ENCODE results near the gene SCT. TPM values are rescaled to one million over a fixed set of nuclear protein-coding genes. Genes with fewer than 3 reads are reported as not detected.

Gene SCT
- total RNA-seq, 1 experiment from 2014 or later: 2.3 TPM

DNA sequence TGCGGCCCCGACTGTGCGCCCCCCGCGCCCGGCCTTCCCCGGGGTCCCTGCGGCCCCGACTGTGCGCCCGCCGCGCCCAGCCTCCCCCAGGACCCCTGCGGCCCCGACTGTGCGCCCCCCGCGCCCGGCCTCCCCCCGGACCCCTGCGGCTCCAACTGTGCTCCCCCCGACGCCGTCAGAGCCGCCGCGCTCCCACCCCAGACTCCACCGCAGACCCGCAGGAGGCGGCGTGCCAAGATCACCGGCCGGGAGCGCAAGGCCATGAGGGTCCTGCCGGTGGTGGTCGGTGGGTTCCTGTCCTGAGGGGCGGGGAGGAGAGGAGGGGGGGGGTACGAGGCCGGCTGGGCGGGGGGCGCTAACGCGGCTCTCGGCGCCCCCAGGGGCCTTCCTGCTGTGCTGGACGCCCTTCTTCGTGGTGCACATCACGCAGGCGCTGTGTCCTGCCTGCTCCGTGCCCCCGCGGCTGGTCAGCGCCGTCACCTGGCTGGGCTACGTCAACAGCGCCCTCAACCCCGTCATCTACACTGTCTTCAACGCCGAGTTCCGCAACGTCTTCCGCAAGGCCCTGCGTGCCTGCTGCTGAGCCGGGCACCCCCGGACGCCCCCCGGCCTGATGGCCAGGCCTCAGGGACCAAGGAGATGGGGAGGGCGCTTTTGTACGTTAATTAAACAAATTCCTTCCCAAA lies 13.2 kb upstream of the SCT start:
- ChIA-PET POLR2A (no interaction called here), CTCF (interaction anchor here (0.6 to 1.1 kb wide), 4 partner anchors 34 to 101 kb away, joined by 3 to 5 read pairs (median 4); no protein-coding TSS in a partner anchor)
- no peak for DNase-seq (ENCODE audit: low spot score)
- no peaks in the 10 kb centered on the region for H3K36me3 Mint-ChIP-seq
- no peaks in the 10 kb centered on the region for H3K9me3 Mint-ChIP-seq
- peak overlapping the region; percentile 55 for H3K4me3 Mint-ChIP-seq
- peaks cover 21% of the 10 kb centered on the region for H3K4me1 Mint-ChIP-seq
- no peak overlapping the region for H3K27ac Mint-ChIP-seq
- ATAC-seq: no peak
- TF ChIP-seq, protein P1, sequence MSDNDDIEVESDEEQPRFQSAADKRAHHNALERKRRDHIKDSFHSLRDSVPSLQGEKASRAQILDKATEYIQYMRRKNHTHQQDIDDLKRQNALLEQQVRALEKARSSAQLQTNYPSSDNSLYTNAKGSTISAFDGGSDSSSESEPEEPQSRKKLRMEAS (CRISPR knock-in tag; IDR thresholded peaks at IDR 0.05): 0 out of 2 replicates have a peak, but pooled peaks have one; percentile 18
- TF ChIP-seq, protein P2, sequence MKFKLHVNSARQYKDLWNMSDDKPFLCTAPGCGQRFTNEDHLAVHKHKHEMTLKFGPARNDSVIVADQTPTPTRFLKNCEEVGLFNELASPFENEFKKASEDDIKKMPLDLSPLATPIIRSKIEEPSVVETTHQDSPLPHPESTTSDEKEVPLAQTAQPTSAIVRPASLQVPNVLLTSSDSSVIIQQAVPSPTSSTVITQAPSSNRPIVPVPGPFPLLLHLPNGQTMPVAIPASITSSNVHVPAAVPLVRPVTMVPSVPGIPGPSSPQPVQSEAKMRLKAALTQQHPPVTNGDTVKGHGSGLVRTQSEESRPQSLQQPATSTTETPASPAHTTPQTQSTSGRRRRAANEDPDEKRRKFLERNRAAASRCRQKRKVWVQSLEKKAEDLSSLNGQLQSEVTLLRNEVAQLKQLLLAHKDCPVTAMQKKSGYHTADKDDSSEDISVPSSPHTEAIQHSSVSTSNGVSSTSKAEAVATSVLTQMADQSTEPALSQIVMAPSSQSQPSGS (CRISPR knock-in tag; IDR thresholded peaks at IDR 0.05; ENCODE audit: borderline replicate concordance, low read depth): no peak
- peaks cover 44% of the 10 kb centered on the region for H3K27me3 Mint-ChIP-seq (ENCODE audit: low read depth)

DNA sequence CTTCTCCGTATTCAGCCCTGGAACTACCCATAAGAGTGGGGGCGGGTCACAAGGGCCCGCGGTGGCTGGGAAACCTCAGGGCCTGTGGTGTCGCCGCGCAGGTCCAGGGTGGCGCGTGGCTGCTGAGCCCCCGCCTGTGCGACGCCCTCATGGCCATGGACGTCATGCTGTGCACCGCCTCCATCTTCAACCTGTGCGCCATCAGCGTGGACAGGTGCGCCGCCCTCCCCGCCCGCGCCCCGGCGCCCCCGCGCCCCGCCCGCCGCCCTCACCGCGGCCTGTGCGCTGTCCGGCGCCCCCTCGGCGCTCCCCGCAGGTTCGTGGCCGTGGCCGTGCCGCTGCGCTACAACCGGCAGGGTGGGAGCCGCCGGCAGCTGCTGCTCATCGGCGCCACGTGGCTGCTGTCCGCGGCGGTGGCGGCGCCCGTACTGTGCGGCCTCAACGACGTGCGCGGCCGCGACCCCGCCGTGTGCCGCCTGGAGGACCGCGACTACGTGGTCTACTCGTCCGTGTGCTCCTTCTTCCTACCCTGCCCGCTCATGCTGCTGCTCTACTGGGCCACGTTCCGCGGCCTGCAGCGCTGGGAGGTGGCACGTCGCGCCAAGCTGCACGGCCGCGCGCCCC lies 12.5 kb upstream of the SCT start:
- Mint-ChIP-seq H3K27me3 (ENCODE audit: low read depth) (peaks cover 51% of the 10 kb centered on the region), H3K4me1 (peaks cover 21% of the 10 kb centered on the region), H3K27ac (no peak overlapping the region), H3K4me3 (peak overlapping the region; percentile 61), H3K9me3 (no peaks in the 10 kb centered on the region), H3K36me3 (no peaks in the 10 kb centered on the region)
- ATAC-seq (no peak), DNase-seq (ENCODE audit: low spot score) (no peak)
- ChIA-PET CTCF (interaction anchor here (0.6 to 2.3 kb wide), 10 partner anchors 10 to 144 kb away, joined by 3 to 13 read pairs (median 3); partner anchors contain the start of gene HRAS), POLR2A (no interaction called here)
- TF ChIP-seq ESRRA (CRISPR knock-in tag; IDR thresholded peaks at IDR 0.05; ENCODE audit: borderline replicate concordance): no peak
- TF ChIP-seq, protein P1 (CRISPR knock-in tag; IDR thresholded peaks at IDR 0.05): peak; percentile 87; the same call in 1 of the 2 replicates
- TF ChIP-seq, protein P3, sequence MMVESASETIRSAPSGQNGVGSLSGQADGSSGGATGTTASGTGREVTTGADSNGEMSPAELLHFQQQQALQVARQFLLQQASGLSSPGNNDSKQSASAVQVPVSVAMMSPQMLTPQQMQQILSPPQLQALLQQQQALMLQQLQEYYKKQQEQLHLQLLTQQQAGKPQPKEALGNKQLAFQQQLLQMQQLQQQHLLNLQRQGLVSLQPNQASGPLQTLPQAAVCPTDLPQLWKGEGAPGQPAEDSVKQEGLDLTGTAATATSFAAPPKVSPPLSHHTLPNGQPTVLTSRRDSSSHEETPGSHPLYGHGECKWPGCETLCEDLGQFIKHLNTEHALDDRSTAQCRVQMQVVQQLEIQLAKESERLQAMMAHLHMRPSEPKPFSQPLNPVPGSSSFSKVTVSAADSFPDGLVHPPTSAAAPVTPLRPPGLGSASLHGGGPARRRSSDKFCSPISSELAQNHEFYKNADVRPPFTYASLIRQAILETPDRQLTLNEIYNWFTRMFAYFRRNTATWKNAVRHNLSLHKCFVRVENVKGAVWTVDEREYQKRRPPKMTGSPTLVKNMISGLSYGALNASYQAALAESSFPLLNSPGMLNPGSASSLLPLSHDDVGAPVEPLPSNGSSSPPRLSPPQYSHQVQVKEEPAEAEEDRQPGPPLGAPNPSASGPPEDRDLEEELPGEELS (CRISPR knock-in tag; IDR thresholded peaks at IDR 0.05): peak; percentile 68; the same call in 1 of the 2 replicates
- 0 out of 2 replicates have a peak, but pooled peaks have one; percentile 8 for TF ChIP-seq FOXP1 (CRISPR knock-in tag; IDR thresholded peaks at IDR 0.05; ENCODE audit: borderline replicate concordance)
- TF ChIP-seq EMX1 (CRISPR knock-in tag; IDR thresholded peaks at IDR 0.05): no peak
- TF ChIP-seq, protein P4, sequence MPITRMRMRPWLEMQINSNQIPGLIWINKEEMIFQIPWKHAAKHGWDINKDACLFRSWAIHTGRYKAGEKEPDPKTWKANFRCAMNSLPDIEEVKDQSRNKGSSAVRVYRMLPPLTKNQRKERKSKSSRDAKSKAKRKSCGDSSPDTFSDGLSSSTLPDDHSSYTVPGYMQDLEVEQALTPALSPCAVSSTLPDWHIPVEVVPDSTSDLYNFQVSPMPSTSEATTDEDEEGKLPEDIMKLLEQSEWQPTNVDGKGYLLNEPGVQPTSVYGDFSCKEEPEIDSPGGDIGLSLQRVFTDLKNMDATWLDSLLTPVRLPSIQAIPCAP (CRISPR knock-in tag; IDR thresholded peaks at IDR 0.05): no peak
- 0 out of 2 replicates have a peak, but pooled peaks have one; percentile 18 for TF ChIP-seq JUN (CRISPR knock-in tag; IDR thresholded peaks at IDR 0.05)
- TF ChIP-seq NR2C2 (CRISPR knock-in tag; IDR thresholded peaks at IDR 0.05): no peak; the same call in 1 of the 2 replicates
- TF ChIP-seq ZNF317 (CRISPR knock-in tag; IDR thresholded peaks at IDR 0.05; ENCODE audit: borderline replicate concordance, low read depth): no peak
- no peak for TF ChIP-seq MXD4 (CRISPR knock-in tag; IDR thresholded peaks at IDR 0.05; ENCODE audit: borderline replicate concordance)
- TF ChIP-seq, protein P5, sequence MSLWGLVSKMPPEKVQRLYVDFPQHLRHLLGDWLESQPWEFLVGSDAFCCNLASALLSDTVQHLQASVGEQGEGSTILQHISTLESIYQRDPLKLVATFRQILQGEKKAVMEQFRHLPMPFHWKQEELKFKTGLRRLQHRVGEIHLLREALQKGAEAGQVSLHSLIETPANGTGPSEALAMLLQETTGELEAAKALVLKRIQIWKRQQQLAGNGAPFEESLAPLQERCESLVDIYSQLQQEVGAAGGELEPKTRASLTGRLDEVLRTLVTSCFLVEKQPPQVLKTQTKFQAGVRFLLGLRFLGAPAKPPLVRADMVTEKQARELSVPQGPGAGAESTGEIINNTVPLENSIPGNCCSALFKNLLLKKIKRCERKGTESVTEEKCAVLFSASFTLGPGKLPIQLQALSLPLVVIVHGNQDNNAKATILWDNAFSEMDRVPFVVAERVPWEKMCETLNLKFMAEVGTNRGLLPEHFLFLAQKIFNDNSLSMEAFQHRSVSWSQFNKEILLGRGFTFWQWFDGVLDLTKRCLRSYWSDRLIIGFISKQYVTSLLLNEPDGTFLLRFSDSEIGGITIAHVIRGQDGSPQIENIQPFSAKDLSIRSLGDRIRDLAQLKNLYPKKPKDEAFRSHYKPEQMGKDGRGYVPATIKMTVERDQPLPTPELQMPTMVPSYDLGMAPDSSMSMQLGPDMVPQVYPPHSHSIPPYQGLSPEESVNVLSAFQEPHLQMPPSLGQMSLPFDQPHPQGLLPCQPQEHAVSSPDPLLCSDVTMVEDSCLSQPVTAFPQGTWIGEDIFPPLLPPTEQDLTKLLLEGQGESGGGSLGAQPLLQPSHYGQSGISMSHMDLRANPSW (CRISPR knock-in tag; conservative IDR thresholded peaks at IDR 0.05; ENCODE audit: low read depth): no peak

All from WTC11 (cell line).